HG03280 (cell line): ENCODE data around the gene SLC24A3.

Experiments used
- ATAC-seq: cut with Tn5 transposase; IDR thresholded peaks from one replicate; pipeline ENCODE4 v1.9.1; 2021; ENCODE audit warnings: mild to moderate bottlenecking, moderate library complexity; ENCODE audit not compliant: unreplicated experiment

SLC24A3 gene

DNA sequence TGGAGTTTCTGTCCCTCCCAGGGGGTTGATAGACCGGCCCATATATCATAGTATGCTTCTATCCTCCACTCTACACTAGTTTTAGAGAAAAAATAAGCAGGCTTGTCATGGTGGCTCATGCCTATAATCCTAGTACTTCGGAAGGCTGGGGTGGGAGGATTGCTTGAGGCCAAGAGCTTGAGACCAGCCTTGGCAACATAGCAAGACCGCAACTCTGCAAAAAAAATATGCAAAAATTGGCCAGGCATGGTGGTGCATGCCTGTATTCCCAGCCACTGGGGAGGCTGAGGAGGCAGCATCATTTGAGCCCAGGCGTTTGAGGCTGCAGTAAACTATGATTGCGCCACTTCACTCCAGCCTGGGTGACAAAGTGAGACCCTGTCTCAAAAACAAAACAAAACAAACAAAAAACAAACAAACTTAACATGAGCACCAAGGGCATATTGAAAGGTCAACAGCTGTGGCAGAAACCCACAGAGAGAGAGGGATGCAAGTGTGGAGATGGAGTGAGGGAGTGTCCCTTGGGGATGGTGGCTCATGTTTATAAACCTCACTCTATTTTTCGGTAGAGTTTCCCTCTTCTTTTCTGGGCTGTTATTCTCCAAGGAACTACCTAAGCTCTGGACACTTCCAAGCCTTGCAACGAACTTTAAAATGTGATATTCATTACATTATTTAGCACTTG, 24.1 kb downstream of the SLC24A3 start:
- no peak for ATAC-seq

DNA sequence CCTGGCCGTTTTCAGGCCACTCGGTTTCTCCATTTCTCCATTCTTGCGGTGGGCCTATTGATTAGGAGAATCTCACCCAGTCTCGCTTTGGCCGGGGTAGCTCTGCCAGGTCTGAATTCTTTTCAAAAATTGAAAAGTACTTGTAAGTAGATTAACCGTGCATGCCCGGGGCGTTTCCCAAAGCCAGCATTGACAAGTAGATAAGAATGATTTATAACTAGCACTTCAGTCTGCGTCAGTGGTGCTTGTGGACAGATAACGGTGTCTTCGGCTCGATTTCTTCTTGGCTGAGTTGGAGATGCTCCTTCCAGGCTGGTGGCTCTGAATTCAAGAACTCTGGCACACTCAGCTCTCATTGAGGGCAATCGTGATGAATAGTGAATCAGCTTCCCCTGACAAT, 29.0 kb downstream of the SLC24A3 start:
- ATAC-seq, result no peak

DNA sequence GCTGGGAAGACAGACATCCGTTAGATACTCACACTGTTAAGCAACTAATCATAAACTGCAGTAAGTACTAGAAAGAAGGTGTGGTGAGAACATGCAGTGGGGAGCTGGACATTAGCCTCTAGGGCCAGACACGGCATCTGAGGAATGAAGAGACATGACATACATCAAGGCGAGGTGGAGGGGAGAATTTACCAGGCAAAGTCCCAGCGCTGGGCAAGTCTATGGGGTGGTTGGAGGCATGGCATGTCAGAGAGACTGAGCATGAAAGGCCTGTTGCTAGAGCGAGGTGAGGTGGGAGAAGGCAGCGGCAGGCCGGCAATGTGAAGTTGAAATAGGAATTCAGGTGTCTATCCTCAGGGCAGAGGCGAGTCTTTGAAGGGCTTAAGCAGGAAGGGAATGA, 31.8 kb downstream of the SLC24A3 start:
- ATAC-seq, result no peak

DNA sequence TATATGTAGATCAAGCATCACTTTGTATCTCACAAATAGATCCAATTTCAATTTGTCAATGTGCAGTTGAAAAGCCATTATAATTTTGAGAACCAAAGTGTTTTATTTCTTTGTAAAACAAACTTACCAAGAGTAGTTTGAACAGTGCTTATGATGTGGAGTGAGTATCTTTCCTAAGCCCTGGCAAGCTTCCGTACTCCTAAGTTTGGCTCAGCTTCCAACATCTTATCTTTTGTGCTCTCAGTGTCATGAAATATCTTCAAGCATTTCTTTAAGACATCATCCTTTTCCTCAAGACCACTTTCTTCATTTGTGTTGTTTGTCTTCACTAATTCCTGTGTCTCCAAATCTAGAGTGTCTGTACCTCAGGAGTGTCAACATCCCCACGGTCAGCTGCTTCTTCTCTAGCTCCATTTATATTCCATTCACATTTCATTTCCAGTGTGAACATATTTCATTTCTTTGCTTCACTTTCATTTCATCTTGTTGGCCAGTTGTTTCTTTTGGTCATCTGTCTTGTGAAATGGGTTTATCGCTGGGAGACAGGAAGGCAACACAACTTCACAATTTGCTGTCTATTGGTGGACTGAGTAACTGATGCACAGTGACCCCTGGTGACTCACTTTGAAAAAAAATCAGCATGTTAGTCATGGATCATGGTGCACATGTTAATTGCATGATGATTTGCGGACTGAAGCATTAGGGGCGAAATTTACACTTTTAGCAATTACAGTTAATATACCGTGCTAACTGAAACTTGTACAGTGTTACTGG, 36.9 kb downstream of the SLC24A3 start:
- no peak for ATAC-seq

DNA sequence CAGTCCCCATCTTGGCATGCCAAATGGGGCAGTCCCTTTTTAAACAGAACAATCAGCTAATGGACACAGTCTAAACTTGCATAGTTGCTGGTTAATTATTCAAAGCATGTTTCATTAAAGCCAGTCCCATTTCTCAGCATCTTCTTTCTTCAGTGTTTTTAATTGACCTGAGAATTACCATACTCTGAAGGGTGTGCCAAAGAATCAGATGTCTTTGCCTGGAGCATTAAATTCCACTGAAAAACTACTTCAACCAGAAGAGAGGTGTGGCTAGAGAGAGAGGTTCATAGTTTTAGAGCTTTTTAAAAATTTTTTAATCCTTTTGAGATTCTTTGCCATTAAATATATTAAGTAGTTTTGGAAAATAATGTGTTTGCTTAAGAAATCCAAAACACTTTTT, 37.9 kb downstream of the SLC24A3 start:
- no peak for ATAC-seq

DNA sequence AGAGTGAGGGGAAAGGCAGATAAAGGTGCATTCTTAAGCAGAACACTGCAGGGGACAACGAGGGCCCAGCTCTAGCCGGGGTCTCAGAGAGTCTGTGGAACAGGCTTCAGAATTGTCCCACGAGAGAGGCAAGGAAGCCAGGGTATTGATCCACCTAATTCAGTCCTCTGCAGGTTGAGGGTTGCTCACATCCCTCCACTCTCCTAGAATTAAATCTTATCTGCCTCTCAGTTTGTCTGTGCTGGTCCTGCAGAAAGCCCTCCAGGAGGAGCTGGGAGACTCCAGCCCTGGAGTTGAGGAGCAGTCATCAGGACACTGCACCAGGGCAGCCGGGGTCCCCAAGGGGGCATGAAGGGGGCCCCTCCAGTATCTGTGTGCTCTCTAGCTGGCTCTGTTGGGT, 39.1 kb downstream of the SLC24A3 start:
- ATAC-seq, result no peak

DNA sequence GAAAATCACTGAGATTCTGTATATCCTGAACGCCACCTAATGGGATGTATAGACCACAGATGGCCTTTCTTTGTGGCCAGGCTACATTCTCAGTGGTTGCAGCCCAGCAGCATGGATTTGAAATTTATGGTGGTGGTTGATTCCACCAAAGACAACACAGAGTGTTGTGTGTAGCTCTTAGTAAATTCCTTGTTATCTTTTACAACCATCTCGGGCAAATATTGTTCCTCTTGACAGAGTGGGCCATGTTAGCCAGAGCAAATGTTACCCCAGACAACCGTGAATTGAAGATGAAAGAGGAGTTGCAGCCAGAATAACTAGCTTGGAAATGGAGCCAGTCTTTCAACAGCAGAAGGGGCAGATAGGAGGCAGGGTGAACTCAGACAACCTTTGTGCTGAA, 39.5 kb downstream of the SLC24A3 start:
- ATAC-seq, result no peak

DNA sequence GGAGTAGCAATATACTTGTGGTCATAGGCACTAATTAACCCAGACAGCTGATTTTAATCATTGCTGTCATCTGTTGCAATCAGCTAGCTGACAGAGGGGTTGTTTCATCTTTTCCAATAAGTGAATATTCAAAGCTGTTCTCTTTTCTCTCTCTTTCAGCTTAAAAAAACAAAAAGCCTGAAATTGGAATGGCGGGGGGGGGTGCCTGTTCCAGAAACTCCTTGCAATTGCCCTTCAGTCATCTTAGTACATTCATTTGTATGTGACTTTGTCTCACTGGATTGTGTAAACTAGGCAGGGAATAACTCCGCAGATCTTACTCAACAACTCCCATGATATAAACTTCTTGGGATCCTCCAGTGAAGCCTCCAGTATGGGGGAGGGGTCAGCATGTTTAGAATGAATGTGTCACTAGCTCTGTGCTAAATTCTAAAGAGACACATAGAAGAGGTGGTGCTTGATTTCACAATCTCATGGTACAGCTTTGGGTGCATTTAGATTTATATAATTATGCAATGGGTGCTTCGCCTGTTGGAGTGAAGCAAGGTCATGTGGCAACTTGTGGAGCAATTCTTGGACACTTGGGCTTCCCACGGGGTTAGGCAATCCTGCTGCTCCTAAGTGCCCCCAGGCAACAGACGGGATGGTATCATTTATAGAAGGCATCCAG, 40.1 kb downstream of the SLC24A3 start:
- ATAC-seq, result no peak

DNA sequence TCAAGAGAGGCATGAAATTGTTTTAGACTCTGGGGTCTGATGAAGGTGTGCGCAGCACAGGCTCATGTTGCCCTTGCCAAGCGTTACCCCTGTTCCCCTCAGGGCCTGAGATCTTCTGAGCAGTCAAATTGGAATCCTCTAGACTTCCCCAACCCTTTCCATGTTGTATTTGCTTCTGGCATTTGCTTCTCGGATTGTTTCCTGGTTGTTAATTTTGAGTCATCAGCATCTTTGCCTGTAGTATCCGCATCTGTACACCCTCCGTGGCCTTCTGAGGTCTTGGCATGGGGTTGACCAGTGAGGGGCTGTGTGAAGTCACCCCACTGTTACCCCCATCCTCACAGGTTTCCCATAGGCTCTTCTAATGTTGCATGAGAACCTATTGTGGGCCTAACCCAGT, 40.9 kb downstream of the SLC24A3 start:
- ATAC-seq, result no peak

DNA sequence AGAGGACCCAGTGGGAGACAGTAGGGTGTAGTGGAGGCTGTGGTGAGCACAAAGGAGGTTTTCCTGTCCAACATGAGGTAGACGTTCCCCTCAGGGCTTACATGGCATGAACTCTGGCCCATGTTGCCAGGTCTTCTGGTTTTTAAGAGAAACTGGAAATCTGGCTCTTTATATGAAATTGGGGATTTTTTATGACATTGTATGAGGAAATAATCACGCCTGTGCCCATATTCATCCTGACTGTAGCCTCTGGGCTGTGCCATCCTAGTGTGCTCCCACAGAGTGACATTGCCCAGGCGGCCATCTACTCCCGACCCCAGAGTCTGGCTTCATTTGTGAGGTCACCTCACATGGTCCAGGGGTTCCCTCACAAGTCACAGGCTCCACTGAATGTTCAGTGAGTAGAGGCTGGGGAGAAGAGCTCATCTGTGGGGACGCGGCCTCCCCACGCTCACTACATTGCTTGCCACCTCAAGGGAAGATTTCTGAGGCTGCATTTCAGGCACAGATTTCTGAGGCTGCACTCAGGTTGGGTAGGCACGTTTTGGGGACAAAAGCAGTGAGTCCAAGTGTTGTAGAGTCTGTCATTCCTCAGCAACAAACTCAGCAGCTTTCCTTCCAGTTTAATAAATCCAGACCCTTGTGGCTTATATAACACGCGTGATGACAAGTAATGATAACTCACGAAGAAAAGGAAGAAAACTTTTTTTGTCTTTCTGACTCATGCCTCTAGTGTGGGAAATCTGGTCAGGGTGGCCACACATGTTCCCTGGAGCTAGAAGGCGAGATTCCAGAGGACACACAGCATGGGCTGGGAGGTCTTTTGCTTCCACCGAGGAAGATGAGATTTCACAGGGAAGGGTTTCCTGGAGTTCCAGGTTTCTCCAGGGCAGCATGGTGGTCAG, 41.7 kb downstream of the SLC24A3 start:
- no peak for ATAC-seq

DNA sequence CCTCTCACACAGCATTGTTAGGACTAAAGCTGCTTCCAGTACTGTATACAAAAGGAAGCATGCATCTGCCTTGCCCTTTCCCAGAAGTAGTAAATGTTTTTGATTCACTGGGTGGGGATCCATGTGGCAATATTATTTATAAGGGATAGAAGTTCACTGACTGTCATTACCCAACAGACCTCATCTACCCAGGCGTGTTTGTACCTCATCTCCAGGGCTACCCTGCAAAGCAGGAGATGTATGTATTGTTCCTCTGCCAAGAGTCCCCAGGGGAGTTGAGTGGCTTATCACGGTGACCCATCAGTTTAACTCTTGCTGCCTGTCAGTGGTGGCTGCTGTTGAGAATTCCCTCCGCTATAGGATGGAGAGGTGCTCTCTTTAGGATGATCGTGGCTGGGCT, 42.5 kb downstream of the SLC24A3 start:
- no peak for ATAC-seq

DNA sequence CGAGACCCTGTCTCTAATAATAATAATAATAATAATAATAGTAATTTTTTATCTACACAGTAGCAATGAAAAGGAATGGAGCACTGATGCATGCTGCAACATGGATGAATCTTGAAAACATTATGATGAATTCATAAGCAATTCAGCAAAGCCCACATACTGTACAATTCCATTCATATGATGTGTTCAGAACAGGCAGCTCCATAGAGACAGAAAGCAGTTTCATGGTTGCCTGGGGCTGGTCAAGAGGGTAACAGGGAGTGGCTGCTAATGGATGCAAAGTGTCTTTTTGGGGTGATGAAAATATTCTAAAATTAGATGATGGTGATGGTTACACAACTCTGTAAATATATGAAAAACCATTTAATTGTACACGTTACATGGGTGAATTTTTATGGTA, 43.6 kb downstream of the SLC24A3 start:
- no peak for ATAC-seq

DNA sequence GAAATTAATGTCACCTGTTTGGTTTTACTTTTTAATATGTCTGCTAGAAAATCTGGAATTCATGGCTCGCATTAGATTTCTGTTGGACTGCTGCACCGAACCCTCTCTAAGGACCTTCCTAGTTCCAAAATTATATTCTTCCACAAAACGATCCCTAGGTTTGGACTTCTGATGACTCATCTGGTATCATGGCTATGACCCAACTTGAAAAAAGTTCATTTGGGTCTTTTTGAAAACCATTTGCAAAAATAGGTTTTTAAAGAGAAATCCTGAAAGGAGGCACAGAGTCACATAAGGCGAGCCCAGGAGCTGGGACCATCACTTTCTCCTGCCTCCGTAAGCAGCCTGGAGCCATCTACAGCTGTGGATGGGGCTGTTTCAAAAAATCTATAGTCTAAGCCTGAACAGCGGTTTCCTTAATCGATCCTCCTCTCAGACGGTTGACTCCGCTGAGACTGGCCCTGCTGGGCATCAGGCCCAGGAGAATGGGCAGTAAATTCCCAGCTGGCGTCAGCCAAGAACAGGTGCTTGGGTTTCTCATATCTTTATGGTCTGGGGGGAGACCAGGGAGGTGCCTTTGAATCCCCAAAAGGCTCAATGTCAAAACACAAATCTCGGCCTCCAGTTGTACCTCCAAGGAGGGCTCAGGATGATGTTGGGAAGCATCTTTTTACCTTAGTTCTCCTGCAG, 44.6 kb downstream of the SLC24A3 start:
- no peak for ATAC-seq

DNA sequence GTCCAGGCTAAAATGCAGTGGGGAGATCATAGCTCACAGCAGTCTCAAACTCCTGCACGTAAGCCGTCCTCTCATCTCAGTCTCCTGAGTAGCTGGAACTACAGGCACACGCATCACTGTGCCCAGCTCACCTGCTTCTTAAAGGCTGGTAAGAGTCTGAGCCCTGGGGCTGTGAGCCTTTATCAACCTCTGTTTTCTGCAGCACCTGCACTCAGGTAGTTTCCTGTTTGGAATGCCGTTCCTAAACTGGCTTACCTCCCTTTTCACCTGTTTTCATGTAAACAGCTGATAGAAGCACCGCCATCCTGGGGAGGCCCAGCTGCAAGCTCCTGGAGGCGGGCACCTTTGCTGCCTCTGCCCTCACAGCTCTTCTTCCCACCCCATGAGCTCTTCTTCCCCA, 45.4 kb downstream of the SLC24A3 start:
- no peak for ATAC-seq

DNA sequence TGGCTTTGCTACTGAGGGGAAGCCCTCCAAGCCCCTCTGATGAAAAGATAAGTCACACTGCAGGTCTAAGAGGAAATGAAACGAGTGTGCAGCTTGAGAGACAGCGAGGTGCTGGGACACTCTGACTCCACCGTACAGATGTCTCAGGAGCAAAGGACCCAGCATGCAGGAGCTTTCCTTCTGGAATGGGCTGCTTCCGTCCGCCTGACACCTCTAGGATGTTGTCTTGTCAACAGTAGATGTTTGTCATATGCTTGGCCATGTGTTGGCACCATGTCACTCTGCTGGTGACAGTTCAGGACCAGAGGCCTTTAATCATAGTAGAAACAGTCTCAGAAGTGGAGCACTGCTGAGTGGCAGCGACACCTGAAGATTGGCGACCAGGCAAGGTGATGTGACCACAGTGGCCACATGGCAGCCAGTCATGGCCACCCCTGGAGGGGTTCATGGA, 46.7 kb downstream of the SLC24A3 start:
- ATAC-seq, result no peak

DNA sequence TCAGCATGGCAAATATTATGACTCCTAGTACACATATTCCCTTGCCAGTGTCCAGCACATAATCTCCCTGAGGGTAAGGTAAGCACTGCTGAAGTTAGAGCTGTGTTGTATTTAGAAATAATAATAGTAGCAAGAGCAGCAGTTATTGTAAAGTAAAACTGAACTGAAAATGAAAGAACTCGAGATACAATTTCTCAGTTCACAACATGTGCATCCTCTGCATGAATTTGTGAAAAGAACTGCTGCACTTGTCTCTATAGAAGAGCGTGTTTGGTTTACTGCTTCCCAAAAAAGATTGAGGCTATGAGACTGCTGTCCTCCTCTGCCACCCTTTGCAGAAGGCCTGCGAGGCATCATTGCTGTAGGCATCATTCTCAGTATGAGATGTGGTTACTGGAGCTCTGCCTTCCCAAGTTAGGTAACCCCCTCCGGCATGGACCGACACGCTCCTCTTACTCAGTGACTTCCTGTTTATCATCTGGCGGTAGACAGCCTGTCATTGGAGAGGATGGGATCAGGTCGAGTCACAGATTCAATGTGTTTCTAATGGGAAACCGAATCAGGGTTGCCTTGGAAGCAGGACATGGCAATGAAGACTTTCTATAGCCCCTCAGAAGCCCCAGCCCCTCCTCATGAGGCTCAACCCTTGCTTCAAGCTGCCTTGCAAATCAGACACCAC, 48.1 kb downstream of the SLC24A3 start:
- peak; percentile 69 for ATAC-seq

DNA sequence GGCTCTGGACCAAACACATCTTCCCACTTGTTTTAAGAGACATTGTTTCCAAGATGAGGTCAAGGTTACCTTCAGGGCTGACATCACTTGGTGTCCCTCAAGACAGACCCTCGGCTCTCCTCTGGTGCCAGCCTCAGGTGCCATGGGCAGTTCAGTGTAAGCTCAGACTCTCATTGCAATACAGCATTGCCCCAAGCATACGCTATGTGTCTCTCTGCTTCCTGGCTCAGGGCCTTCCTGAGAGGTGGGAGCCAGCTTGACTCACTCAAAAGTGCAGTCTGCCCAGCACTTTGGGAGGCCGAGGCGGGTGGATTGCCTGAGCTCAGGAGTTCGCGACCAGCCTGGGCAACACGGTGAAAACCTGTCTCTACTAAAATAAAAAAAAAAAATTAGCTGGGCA, 51.7 kb downstream of the SLC24A3 start:
- ATAC-seq, result no peak

DNA sequence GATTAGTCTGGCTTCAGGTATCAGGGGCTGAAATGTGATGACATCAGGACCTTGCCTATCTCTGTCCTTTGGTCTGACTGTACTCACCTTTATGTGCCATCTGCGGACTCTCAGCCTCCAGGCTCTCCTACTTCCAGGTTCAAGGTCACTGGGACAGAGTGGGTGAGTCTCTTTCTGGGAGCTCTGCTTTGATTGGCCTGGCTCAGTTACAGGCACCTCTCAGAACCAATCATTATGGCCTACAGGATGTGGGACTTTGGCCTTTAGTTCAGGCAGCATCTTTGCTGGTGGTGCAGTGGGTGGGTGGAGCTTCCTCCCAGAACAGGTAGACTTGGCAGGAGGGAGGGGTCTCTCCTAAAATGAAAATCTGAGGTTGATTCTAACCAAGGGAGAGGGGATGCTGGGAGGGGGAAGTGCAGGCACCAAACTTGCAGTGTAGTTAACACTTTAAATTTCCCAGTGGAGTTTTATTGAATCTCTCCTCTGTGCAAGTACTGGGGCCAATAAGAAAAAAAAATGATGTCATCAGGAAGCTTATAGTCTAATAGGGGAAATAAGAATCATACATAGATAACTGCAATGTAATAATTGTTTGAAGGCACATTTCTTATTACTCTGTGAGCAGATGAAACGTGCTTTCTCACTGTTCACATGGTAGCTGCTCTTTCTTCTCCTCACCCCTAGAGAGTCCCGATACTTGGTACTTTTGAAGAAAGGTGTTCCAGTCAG, 53.4 kb downstream of the SLC24A3 start:
- ATAC-seq, result peak; percentile 65

DNA sequence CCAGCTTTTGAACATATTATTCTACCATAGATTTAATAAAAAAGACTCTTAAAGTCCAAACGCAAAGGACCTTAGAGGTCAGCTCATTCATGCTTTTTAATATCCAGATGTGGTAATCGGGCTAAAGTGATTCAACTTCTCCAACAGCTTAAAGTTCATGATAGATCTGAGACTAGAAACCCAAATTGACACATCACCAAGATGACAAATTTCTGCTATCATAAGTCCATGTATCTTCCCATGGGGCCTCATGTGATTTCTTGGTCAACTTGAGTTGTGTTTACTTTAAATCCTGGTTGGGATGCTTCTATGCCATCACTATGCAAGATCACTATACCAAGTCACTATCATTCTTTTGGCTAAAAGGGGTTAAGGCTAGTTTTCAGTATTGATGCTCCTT, 56.0 kb downstream of the SLC24A3 start:
- no peak for ATAC-seq
